NCI-H748 treated with DMSO at 0.1 percent for 48 hours (cell line): ENCODE measurements around the gene PGM5.

Experiments used
- DNase-seq: peaks from one replicate; lab custom pipeline; 2025; lab: John Stamatoyannopoulos, UW

The PGM5 gene

DNA sequence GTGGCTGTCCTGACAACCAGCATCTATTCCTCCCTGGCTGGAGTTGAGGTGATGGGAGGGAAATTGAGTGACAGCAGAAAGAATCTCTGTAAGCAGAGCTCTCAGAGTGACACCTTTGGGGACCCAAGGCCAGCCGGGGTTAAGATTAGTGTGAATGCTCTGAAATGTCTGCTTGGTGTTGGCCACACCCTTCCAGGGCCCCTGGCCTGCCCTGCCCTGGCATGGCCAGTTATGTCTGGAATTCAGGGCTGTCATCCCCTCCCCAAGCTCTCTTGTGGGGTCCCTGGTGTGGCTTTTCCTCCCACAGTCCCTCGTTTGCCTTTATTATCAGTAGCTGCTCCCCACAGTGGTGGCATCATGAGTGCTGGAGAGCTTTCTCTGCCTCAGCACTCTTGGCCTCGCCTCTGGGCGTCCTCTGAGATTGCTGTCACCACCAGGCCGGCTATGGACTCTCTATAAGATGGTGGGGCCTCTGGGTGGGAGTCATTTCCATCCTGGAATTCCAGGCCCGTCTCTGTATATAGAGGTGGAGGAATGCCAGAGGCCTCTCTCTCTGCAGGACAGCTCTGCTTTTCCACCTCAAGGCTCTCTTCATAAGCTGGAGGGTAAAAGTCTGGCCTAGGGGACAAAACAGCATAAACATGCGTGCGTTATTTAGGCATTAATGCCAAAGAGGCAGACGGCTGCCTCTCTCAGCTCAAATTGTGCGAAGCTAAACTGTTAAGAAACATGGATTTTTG is 180.6 kb downstream of the PGM5 start:
- no peak for DNase-seq

DNA sequence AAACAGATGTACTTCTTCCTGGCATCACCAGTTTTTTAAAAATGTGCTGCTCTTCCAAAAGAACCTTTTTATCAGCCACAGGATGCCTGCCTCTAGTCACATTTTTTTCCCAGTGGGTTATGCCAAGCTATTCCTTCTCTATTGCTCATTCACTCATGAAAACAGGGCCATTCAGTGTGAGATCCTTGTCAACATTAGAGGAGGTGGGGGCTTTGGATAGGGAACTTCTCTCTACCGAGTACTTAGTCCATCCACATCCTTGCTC is 181.1 kb downstream of the PGM5 start:
- no peak for DNase-seq

DNA sequence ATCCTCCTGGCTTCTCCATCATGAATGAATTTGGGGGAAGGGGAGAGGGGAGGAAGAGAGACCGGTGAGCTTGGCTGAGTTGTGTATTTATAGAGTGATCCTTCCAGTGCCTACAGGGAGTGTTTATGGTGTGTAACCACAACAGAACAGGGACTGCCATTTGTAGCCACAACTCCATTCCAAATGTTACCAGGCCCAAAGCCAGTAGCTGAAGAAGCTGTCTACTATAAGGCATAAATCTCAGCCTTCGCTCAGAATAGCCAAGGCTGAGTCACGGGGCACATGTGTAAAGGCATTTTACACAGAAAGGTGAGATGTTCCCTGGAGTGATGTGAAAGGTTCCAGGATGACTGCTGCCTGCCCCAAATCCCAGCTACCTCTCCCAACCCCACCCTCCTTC is 181.8 kb downstream of the PGM5 start:
- DNase-seq = no peak

DNA sequence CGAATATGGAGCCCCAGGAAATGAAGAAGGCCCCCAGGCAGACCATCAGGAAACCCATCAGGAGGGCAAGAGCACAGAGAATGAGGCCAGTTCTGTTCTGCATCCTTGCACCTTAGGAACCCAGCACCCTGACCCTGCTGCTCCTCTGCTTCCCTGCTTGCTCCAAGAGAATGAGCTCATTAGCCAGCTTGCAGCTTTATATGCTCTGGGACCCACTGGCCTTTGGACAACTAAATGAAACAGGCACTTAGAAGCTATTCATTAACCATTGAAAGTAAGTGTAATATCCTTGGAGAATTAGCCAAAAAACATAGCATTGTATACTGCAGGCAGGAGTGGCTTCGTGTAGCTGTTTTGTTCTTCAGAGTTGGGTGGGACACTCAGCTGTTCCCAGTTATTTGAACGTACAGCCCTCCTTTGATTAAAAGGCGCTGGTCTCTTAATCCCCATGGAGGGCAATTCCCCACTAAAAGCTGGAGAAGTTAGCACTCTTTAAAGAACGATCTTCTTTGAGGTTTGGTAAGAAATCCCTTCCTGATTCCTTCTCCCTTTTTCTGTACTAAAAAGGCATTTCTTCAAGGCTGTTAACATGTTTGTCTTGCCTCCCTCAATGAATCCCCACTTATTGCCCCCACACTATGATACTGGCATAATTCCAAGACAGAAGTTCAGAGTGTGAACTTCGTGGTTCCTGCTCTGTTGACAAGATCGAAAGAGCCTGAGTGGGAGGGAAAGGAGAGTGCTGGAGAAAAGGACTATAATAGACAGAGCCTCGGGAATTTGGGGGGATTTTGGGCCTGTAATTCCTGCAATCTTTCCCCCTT is 184.5 kb downstream of the PGM5 start, which contains the start of gene TMEM252:
TSS of gene TMEM252 (minus strand) at position 172 of the 824 bp plus-strand sequence. CDS start at position 103, 69 bp downstream.
- no peak for DNase-seq

DNA sequence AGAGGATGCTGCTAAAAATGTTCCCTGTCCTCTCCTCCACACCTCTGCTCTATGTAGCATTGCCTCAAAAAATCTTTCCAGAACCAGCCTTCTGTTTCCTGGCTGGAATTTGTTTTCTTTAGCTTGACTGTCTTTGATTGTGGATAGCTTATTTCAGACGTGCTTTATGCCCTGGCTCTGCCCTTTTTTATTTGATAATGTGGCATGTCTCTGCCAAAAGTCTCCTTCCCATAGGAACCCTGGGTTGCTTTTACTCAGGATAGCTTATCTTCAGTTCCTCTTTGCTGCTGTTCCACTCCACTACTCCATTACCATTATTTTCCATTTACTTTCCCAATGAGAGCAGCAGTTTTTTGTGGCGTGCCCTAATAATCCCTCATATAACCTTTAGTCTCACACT is 185.2 kb downstream of the PGM5 start:
- no peak for DNase-seq

DNA sequence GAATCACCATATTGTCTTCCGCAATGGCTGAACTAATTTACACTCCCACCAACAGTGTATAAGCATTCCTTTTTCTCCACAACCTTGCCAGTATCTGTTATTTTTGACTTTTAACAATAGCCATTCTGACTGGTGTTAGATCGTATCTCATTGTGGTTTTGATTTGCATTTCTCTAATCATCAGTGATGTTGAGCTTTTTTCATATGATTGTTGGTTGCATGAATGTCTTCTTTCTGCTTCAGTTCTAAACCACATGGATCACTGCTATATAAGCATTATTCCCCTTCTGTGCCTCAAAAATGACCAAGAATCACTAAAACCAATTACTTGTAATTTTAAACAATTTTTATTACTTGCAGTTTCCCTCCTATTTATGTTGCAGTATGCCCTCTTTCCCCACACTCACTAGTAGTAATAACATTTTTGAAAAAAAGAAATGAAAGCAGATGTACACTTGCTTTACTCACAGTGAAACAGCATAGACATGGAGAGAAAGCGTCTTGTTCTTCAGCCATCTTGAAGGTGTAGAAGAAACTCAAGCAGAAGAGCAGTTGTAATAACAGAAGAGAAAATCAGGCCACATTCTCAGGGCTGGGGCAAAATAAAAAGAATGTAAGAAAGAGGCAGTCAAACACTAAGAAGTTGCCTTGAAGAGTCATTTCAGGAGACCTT is 188.8 kb downstream of the PGM5 start:
- no peak for DNase-seq

GRCh38 chr9:68546596-68547390 is 190.4 kb downstream of the PGM5 start:
- DNase-seq = no peak

DNA sequence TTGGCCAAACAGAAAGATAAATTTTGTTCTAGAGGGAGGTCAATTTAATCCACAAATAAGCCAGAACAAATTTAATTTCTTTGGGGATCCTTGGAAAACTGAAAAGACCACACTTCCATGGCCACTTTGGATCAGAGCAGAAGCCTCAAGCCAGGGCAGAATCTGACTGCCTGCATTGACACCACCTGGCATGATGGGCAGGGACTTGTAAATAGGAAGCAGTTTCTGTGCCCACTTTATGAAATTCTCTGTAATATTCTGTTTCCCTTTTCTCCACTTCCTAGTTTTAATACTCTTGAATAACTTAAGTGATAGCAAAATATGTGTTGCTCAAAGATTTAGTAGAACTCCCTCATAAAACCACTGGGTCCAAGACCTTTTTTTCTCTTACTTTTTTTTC is 191.0 kb downstream of the PGM5 start:
- DNase-seq = no peak

DNA sequence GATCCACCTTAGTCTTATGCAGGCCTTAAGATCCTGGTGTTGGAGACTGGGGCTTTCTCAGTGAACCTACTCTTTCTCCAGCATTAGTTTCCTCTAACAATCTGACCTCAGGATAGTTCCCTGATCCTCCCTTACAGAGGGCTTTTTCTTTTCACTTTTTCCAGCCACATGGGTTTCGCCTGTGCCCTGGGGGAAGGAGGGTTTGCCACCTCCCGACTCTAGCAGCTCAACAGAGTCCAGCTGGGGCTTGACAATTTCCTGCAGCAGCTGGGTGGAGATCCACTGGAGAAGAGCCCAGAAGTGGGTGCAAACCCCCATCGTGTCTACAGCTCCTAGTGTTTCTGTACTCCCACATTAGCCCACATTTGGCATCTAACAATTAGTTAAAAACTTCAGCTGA is 191.8 kb downstream of the PGM5 start:
- DNase-seq = no peak

DNA sequence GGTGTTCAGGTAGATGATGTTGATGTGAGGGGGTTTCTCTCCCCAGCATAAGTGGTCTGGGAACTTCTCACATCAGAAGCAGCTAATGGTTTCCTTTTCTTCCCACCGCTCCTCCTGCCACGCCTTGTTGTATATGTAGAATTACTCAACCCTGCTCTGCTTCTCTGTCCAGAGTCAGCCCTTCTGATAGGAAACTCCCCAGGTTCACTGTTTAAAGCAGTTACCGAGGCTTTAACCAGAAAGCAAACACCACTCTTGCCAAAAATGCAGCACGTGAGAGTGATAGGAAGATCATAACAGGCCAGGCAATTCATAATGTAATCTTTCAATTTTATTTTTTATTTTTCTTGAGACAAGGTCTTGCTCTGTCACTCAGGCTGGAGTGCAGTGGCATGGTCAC is 194.8 kb downstream of the PGM5 start:
- DNase-seq = no peak

GRCh38 chr9:68552700-68553476 is 196.5 kb downstream of the PGM5 start:
- no peak for DNase-seq

DNA sequence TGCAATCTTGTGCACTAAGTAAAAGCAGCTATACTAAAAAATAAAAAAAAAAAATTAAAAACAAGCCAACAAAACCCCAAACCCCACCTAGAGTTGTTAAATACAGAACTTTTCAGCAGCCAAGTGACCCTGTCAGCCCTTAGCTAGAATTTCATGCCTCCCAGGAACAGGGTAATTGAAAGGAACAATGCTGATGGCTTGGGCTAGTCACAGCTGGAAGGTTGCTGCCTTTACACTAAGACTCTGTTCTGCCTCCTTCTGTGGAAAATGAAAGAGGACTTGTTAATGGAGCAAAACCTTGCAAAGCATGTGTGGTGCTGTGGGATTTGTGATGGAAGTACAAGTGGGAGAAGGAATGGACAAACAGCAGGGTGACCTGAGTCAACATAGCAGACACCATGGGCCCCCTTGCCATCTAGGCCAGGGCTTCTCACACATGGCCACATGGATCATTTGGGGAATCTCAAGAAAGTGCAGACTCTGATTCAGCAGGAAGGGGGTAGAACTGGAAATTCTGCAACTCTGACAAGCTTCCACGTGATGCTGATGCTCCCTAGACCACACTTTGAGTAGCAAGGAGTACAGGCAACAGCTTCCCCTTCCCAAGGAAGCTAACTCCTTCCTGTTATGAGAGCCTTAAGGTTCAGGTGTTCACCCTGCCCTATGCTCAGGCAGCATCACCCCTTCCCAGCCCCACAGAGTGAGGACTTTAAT is 199.2 kb downstream of the PGM5 start:
- DNase-seq = no peak

DNA sequence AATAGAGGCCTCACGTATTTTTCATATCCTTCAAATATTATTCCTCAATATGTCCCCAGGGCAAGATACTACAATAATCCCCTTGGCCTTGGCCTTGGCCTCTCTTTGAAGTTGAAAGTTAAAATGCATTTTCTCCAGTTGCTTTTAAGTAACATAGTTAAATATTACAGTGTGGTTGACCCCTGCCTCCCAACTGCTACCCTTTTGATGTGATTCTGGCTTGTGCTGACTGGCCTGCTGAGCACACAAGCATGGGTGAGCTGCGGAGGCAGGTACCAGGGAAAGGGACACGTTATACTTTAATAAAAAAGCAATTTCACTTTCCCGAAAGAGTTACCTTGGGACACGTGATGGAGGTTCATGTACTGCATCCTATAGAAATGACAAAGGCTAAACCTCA is 202.1 kb downstream of the PGM5 start:
- DNase-seq = no peak

DNA sequence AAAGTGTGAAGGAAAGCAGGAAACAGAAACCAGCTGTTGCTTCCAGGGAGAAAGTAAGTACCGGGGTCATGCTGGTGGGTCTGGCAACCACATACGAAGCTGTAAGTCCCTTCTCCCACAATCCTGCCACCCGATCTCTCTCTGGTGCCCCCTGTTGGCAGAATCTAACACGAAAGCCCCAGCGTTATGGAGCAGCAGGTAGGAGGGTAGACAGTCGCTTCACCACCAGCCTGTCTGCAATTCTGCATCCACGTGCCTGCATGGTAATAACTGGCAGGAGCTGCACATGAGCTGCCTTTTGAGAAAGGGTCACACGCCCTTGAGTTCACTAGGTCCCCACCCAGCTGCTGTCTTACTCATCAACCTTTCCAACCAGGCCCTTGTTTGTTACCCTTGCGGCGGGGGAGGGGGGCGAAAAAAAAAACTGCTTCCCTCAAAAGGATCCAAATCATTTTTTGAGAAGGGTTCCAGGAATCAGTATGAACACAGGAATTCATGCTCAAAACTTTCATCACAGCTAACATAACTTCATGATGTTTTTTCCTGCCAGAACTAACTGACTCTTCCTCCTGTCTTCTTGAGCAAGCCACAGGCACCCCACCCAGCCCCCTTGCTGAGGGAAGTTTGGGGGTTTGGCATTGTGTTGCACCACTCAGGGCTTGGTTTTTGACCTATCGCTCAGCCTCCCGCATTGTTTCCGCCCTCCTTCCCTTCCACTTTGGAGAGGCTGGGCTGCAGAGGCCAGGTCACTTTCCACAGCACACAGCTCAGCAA is 203.8 kb downstream of the PGM5 start:
- peak; percentile 15 for DNase-seq

DNA sequence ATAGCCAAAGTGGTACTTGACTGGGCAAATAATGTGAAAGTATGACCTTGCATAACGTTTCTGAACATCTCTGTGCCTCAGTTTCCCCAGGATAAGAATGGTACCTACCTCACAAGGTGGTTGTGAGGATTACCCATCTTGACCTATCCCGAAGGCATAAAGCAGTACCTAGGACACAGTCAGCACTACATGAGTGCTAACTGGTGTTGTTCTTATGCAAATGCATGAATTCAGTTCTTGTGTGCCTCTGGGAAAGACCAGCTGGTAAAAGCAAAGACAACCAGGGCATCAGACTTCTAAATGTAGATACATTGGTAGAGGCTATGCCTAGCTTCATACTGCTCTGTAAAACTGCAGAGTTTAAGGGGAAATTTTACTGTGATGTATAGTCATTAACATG is 206.1 kb downstream of the PGM5 start:
- no peak for DNase-seq

DNA sequence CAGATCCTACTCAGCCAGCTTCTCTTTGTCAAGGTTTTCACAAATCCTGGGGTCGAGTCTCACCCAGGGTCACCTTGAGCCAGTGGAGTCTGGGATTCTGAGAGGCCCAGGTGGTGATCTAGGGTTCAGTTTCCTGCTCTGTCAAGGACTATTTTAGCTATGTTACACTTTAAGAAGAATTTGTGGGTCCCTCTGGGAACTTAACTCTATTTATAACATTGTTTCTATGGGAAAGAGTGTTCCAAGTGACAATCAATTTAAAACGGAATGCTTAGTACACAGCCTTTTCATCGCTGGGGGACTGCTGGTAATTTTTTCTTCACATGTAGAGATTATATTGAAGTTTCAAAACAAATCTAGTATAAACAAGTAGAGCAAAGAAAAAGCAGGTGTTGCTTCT is 211.2 kb downstream of the PGM5 start:
- no peak for DNase-seq

DNA sequence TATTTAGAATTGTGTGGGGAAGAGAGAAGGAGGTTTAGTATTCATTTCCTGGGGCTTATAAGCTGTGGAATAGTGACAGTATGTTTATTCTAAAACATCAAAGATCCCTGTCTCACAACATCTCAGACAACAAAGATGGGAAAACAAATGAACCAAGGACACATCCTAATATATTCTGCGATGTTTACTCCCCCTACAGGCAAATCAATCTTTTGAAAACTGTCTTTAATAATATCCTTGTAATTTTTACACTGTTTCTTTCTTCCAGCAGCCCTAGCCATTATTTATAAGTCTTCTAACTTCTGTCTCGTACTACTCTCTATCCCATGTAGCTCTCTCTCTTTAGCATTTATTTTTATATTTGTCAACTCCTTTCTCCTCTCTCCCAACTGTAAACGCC is 217.7 kb downstream of the PGM5 start:
- no peak for DNase-seq

- DNase-seq = no peak
These were observed 219.4 kb downstream of the PGM5 start for GRCh38 chr9:68575817-68576216.

GRCh38 chr9:68577774-68578591 is 221.6 kb downstream of the PGM5 start:
- DNase-seq = no peak
